GM10266 (cell line): Measurements from ENCODE around the gene ABHD11.

Experiments
- DNase-seq: peaks from one replicate; pipeline ENCODE4 v3.0.0; 2012; ENCODE audit errors: extremely low spot score
- TF ChIP-seq, protein P1 (sequence below): IDR thresholded peaks from 2 replicates; pipeline ENCODE4 v1.5.1; 2012; ENCODE audit warnings: mild to moderate bottlenecking, low read depth; ENCODE audit not compliant: control insufficient read depth, insufficient read depth; ENCODE audit errors: missing control alignments

Gene ABHD11

DNA sequence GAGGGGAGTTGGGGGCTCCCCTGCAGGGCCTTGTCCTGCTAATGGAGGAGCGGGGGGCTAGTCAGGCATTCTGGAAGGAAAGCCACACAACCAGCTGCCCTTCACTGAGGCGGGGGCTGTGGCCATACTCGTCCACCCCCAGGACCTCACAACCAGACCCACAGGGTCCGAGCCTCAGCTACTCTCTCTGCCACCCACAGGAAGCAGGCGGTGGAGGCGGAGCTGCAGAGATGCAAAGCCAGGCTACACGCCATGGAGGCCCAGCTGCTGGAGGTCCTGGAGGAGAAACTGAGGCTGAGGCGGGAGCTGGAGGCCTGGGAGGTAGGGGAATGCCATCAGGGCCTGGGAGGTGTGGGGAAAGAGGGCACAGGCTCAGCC is 3.1 kb downstream of the ABHD11 start:
- TF ChIP-seq, protein P1, sequence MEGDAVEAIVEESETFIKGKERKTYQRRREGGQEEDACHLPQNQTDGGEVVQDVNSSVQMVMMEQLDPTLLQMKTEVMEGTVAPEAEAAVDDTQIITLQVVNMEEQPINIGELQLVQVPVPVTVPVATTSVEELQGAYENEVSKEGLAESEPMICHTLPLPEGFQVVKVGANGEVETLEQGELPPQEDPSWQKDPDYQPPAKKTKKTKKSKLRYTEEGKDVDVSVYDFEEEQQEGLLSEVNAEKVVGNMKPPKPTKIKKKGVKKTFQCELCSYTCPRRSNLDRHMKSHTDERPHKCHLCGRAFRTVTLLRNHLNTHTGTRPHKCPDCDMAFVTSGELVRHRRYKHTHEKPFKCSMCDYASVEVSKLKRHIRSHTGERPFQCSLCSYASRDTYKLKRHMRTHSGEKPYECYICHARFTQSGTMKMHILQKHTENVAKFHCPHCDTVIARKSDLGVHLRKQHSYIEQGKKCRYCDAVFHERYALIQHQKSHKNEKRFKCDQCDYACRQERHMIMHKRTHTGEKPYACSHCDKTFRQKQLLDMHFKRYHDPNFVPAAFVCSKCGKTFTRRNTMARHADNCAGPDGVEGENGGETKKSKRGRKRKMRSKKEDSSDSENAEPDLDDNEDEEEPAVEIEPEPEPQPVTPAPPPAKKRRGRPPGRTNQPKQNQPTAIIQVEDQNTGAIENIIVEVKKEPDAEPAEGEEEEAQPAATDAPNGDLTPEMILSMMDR, result no peak
- no peak for DNase-seq

DNA sequence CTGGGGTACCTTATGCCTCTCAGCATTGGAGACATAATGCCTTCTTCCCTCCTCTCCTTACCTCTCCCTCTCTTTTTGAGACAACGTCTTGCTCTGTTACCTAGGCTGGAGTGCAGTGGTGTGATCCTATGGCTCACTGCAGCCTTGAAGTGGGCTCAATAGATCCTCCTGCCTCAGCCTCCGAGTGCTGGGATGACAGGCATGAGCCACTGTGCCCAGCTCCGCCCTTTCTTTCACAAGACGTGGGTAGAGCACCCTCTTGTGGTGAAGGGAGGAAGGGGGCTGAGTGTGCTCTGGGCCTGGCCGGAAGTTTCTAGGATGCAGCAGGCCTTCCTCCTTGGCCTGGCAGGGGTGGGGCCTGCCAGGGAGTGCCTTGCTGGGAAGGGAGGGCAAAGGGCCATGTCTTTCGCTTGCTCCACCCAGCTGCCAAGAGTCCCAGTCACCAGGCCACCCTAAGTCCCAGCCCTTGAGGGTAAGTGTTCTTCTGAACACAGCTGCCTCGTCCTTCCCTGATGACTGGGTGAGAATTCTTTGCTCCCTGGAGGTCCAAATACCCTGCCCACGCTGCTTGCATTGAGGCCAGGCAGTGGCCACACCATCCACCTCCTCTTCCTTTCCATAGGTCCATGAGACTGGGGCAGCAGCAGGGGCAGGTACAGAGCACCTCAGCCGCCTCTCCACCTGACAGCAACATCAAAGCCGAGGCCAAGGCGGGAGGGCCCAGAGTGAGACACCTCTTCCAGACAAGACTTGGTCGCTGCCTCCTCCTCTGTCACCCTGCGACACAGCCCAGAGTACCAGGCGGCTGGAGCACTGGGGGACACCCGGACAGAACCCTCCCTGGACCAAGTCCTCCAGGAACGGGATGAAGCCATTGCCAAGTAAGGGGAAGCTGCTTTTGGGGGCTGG is 3.7 kb downstream of the ABHD11 start:
- peak; percentile 70 for DNase-seq
- TF ChIP-seq, protein P1, result peak; percentile 85

DNA sequence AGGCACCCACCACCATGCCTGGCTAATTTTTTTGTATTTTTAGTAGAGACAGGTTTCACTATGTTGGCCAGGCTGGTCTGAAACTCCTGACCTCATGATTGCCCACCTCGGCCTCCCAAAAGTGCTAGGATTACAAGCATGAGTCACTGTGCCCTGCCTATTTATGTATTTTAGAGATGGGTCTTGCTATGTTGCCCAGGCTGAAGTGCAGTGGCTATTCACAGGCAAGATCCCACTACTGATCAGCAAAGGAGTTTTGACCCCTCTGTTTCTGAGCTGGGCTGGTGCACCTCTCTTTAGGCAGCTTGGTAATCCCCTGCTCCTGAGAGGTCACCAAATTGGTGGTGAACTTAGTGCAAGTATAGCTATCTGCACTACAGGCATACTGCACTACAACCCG is 6.2 kb downstream of the ABHD11 start:
- TF ChIP-seq, protein P1, result no peak
- no peak for DNase-seq

DNA sequence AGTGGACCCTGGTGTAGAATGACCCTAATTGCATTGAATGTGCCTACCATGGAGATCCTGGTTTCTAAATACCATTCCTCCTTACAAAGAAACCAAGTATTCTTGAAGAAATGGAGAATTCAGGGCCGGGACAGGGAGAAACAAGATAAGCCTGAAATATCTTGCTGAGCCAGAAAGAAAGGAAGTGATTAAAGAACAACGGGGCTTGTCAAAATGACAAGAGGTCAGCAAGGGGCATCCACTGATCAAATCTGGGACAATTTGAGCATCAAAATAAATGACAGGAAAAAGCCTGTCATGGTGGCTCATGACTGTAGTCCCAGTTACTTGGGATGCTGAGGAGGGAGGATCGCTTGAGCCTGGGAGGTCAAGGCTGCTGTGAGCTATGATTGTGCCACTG is 8.1 kb downstream of the ABHD11 start:
- TF ChIP-seq, protein P1, result no peak
- no peak for DNase-seq

DNA sequence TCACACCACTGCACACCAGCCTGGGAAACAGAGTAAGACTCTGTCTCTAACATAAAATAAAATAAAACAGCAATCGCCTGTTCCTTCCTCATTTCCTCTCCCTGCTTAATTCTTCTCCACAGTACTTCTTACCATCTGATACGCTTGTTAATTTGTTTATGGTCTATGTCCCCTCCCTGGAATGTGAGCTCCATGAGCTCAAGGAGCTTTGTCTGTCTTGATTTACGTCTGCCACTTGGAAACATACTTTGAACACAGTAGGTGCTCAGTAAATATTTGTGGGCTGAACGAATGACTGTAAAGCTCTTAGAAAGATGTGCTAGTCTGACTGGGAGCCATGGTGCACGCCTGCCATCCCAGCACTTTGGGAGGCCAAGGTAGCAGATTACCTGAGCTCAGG is 10.1 kb downstream of the ABHD11 start:
- TF ChIP-seq, protein P1, result no peak
- DNase-seq, result no peak

DNA sequence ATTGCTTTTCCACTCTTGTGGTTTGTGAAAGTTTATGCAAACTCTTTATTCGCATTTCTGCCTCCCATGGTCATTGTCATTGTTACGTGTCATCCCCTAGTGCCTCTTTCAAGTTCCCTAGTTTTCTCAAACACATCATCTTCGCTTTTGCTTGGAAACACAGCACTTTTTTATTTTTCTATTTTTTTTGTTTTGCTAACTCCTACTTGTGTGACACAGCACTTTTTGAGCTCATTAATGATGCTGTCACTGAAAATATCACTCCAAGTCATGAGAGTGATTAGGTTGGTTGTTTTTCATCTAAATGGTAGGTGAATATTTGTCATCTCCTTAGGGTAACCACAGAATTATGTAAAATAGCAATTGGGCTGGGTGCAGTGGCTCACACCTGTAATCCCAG is 10.7 kb downstream of the ABHD11 start:
- no peak for DNase-seq
- TF ChIP-seq, protein P1, result no peak

DNA sequence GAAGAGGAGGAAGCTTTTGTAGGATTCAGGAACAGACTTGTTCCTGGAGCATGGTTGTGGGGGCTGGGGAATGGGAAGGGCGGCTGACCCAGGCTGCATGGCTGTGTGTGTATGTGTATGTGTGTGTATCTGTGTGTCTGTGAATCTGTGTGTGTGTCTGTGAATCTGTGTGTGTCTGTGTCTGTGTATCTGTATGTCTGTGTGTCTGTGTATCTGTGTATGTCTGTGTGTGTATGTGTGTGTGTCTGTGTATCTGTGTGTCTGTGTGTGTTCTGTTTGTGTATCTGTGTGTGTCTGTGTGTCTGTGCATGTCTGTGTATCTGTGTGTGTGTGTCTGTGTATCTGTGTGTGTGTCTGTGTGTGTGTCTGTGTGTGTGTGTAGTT is 12.5 kb downstream of the ABHD11 start:
- DNase-seq, result no peak
- TF ChIP-seq, protein P1, result no peak
